ENCODE measurements around the gene SH3RF3. TPM values are rescaled to one million over a fixed set of nuclear protein-coding genes. Genes with fewer than 3 reads are reported as not detected.
A peak's percentile ranks its signal among the peaks of the same experiment; 100 is the strongest.

The SH3RF3 gene
- 1 to 10 TPM; 6.1 to 8.9 (median 7.3) TPM for polyA plus RNA-seq (ENCODE audit: insufficient read depth in 1 of 5, insufficient read length in 5 of 5, low replicate concordance in 1 of 5)
- long read RNA-seq, donor 1, partial matches to known transcripts = 51 of 75 reads
- long read RNA-seq, donor 1, other reads (novel, unspliced or antisense) = 24 of 75 reads
- long read RNA-seq, donor 2 = 0 reads
- long read RNA-seq, donor 3, partial matches to known transcripts = 8 of 8 reads
- long read RNA-seq, donor 3, other reads (novel, unspliced or antisense) = 0 of 8 reads
- long read RNA-seq, donor 4, partial matches to known transcripts = 21 of 36 reads
- long read RNA-seq, donor 4, other reads (novel, unspliced or antisense) = 15 of 36 reads
- long read RNA-seq, donor 5, partial matches to known transcripts = 17 of 17 reads
- long read RNA-seq, donor 5, other reads (novel, unspliced or antisense) = 0 of 17 reads
- long read RNA-seq, donor 6 = 0 reads
- long read RNA-seq, donor 7, full-length matches to known transcripts = 1 of 1 reads
- long read RNA-seq, donor 7, partial matches to known transcripts = 0 of 1 reads
- long read RNA-seq, donor 7, other reads (novel, unspliced or antisense) = 0 of 1 reads
- long read RNA-seq, donor 8 = 0 reads

- peak in 1 of 2 donors; percentile 47 for DNase-seq
These were observed at the start of gene SH3RF3 for GRCh38 chr2:109128616-109129355. Gene SH3RF3 (plus strand): TSS chr2:109129205.

GRCh38 chr2:109079590-109079989 lies 49.4 kb upstream of the SH3RF3 start:
- no peak for DNase-seq

- no peak for DNase-seq
These were observed 48.9 kb upstream of the SH3RF3 start for GRCh38 chr2:109080109-109080508.

- DNase-seq = no peak
These were observed 48.2 kb upstream of the SH3RF3 start for GRCh38 chr2:109080757-109081156.

- no peak for DNase-seq
These were observed 47.6 kb upstream of the SH3RF3 start for GRCh38 chr2:109081374-109081773.

GRCh38 chr2:109083771-109084170 lies 45.2 kb upstream of the SH3RF3 start:
- no peak for DNase-seq

- no peak for DNase-seq
These were observed 44.7 kb upstream of the SH3RF3 start for GRCh38 chr2:109084341-109084740.

GRCh38 chr2:109085912-109086742 lies 42.9 kb upstream of the SH3RF3 start:
- no peak for DNase-seq

- DNase-seq = no peak
These were observed 42.3 kb upstream of the SH3RF3 start for GRCh38 chr2:109086743-109087020.

- DNase-seq = no peak
These were observed 41.8 kb upstream of the SH3RF3 start for GRCh38 chr2:109087055-109087663.

- DNase-seq = no peak
These were observed 39.3 kb upstream of the SH3RF3 start for GRCh38 chr2:109089602-109090300.

- no peak for DNase-seq
These were observed 37.5 kb upstream of the SH3RF3 start for GRCh38 chr2:109091526-109091925.

GRCh38 chr2:109094144-109094543 lies 34.9 kb upstream of the SH3RF3 start:
- no peak for DNase-seq

GRCh38 chr2:109098251-109098920 lies 30.6 kb upstream of the SH3RF3 start:
- DNase-seq = no peak

- DNase-seq = no peak
These were observed 30.1 kb upstream of the SH3RF3 start for GRCh38 chr2:109098921-109099273.

- DNase-seq = no peak
These were observed 26.3 kb upstream of the SH3RF3 start for GRCh38 chr2:109102588-109103233.

- peak; percentile 25 for DNase-seq
These were observed 23.9 kb upstream of the SH3RF3 start for GRCh38 chr2:109105113-109105512.

- DNase-seq = no peak
These were observed 20.3 kb upstream of the SH3RF3 start for GRCh38 chr2:109108740-109109139.

GRCh38 chr2:109109342-109109741 lies 19.7 kb upstream of the SH3RF3 start:
- DNase-seq = no peak

- DNase-seq = no peak
These were observed 18.8 kb upstream of the SH3RF3 start for GRCh38 chr2:109110170-109110569.

Measured in right lung (tissue), 10 donors.